HUES48 (cell line): Measurements from ENCODE around the gene NCOA1.
"Not testable (repeated sequence)": the region's sequence is repeated elsewhere in the genome, so short reads cannot be mapped to it uniquely, and the experiment has no call there.

ENCODE experiments used
- H3K27ac ChIP-seq: one replicate; pipeline ENCODE4 v1.7.0; 2013; ENCODE audit warnings: low read depth, low read length, inconsistent platforms
- H3K27me3 ChIP-seq: 2 replicates; pipeline ENCODE4 v1.6.1; 2013; ENCODE audit warnings: mild to moderate bottlenecking, low read length; ENCODE audit not compliant: control insufficient read depth, insufficient read depth
- H3K36me3 ChIP-seq: 2 replicates; pipeline ENCODE4 v1.6.1; 2013; ENCODE audit warnings: low read length; ENCODE audit not compliant: control insufficient read depth, insufficient read depth
- H3K4me1 ChIP-seq: 2 replicates; pipeline ENCODE4 v1.6.1; 2013; ENCODE audit warnings: mild to moderate bottlenecking, low read length; ENCODE audit not compliant: control insufficient read depth, insufficient read depth
- H3K4me3 ChIP-seq: 2 replicates; pipeline ENCODE4 v1.5.1; 2013; ENCODE audit warnings: mild to moderate bottlenecking, low read depth, low read length
- H3K9ac ChIP-seq: 2 replicates; pipeline ENCODE4 v1.6.1; 2013; ENCODE audit warnings: mild to moderate bottlenecking, low read depth, low read length, moderate library complexity
- H3K9me3 ChIP-seq: 2 replicates; pipeline ENCODE4 v1.6.1; 2013; ENCODE audit warnings: low read length; ENCODE audit not compliant: control insufficient read depth, insufficient read depth

The NCOA1 gene

DNA sequence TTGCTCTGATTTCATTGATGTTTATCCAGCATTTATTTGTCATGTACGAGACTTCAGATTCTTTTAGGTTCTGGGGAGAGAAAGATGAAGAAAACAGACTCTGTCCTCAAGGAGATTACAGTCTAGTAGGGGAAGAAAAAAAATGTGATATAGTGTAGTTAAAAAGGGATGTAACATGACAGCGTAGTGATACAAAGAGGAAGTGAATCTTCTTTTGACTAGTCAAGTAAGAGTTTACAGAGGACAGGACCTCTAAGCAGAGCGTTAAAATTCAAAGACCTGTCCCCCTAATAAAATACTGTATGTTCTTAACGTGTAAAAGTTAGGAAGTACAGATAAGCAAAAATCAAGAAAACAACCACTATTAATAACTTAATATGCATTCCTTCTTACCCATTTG is 47.7 kb downstream of the NCOA1 start:
- H3K27me3 ChIP-seq = no peaks in the 10 kb centered on the region
- H3K4me3 ChIP-seq = no peak overlapping the region
- H3K9me3 ChIP-seq = no peaks in the 10 kb centered on the region
- no peak overlapping the region for H3K27ac ChIP-seq
- H3K4me1 ChIP-seq = no peaks in the 10 kb centered on the region
- H3K36me3 ChIP-seq = no peaks in the 10 kb centered on the region
- no peak overlapping the region for H3K9ac ChIP-seq

DNA sequence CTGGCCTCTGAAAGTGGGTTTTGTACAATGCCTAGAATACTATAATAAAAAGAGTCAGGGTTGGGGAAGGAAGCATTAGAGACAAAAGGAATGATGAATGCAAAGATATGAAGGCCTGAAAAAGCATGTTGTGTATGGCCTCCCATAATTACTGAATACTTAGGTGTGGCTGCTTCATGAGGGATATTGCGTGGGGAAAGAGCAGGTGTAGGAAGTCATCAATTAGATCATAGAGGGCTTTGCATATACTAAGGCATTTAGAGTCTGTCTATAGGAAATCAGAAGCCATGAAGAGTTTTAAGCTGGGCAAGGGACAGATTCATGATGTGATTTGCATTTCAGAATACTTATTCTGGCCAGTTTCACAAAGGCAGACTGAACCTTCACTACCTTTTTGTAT is 48.2 kb downstream of the NCOA1 start:
- H3K4me3 ChIP-seq = no peak overlapping the region
- no peaks in the 10 kb centered on the region for H3K4me1 ChIP-seq
- no peak overlapping the region for H3K9ac ChIP-seq
- no peak overlapping the region for H3K27ac ChIP-seq
- no peaks in the 10 kb centered on the region for H3K27me3 ChIP-seq
- H3K9me3 ChIP-seq = no peaks in the 10 kb centered on the region; the same call in 1 of the 2 replicates
- H3K36me3 ChIP-seq = no peaks in the 10 kb centered on the region

DNA sequence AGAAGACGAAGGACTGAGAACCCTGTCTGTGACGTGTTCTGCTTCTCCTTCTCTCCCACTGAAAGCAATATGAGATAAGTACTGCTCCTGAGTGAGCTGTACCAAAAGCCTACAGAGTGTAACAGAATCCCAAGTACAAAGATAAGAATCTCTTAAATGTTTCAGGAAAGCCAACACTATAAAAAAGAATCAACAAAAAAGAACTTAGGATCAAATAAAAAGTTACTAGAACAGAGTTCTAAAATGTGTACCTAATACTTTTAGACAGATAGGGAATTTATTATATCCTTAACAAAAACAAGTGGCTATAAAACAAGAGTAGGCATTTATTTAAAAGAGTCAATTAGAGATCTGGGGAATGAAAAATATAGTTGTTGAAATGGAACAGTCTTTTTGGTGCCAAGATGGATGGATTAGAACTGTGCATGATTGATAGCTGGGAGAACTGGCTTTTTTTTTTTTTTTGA is 49.0 kb downstream of the NCOA1 start:
- no peak overlapping the region for H3K27ac ChIP-seq
- no peaks in the 10 kb centered on the region; the same call in 1 of the 2 replicates for H3K9me3 ChIP-seq
- H3K36me3 ChIP-seq = no peaks in the 10 kb centered on the region

DNA sequence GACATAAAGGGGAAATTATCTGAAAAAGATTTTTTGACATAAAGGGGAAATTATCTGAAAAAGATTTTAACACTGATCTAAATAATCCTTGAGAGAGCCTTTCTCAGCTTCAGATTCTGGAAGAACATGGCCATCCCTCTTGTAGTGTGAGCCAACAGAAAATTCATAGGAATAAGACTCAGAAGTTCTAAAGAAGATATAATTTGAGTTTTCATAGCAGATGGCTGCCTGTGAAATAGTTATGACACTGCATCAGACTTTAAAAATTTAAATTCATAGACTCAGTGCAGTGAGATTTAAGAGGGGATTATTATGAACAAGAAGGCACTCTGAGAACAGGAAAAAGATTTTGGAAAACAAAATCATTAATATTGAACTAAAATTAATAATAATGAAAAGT is 50.6 kb downstream of the NCOA1 start:
- Histone ChIP-seq H3K9ac (no peak overlapping the region), H3K4me3 (no peak overlapping the region), H3K9me3 (no peaks in the 10 kb centered on the region; the same call in 1 of the 2 replicates), H3K27me3 (no peaks in the 10 kb centered on the region), H3K4me1 (no peaks in the 10 kb centered on the region), H3K36me3 (no peaks in the 10 kb centered on the region), H3K27ac (no peak overlapping the region)

More for the DNA sequence above, 49.0 kb downstream of the NCOA1 start:
- Histone ChIP-seq H3K4me3 (no peak overlapping the region), H3K9ac (no peak overlapping the region), H3K4me1 (no peaks in the 10 kb centered on the region), H3K27me3 (no peaks in the 10 kb centered on the region)

DNA sequence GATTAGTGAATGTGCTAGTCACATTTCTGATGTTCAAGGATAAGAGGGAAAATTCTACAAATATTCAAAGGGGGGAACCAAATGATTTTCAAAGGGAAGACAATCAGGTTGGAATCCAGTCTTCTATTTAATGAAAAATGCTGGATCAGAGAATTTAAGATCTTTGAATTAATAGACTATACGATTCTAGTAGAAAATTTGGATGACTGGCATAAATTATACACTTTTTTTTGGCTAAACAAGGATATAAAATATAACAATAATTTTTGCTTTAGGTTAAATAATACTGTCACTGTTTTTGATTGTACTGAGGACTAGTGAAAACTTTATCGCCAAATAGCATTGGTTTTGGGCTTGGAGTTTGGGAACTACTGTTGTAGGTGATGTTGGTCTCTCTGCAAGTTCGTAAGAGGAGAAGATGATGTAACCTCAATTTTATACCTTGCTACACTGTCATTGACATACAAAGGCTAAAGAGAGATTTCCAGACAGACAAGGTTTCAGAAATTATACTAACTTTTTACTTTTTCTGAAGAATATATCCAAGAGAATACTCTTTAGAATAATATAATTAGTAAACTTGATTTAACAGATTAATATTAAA is 51.3 kb downstream of the NCOA1 start:
- no peak overlapping the region for H3K9ac ChIP-seq
- no peaks in the 10 kb centered on the region for H3K27me3 ChIP-seq
- H3K4me3 ChIP-seq = no peak overlapping the region
- no peaks in the 10 kb centered on the region for H3K4me1 ChIP-seq
- H3K9me3 ChIP-seq = no peaks in the 10 kb centered on the region; the same call in 1 of the 2 replicates
- no peaks in the 10 kb centered on the region for H3K36me3 ChIP-seq
- H3K27ac ChIP-seq = no peak overlapping the region

DNA sequence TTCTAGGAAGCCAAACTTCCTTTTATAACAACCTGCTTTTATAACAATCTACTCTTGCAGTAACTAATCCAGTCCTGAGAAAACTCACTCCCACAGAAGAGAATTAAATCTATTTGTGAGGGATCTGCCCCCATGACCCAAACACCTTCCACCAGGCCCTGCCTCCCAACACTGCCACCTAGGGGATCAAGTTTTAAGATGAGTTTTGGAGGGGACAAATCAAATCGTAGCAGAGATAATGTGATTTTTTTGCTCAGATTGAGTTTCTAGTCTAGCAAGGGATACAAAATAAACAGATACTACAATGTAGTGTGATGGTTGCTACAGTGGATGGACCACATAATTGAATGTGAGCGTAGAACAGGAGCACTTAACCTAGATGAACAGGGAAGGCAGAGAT is 52.2 kb downstream of the NCOA1 start:
- no peaks in the 10 kb centered on the region for H3K27me3 ChIP-seq
- H3K4me1 ChIP-seq = no peaks in the 10 kb centered on the region
- H3K9me3 ChIP-seq = no peaks in the 10 kb centered on the region; the same call in 1 of the 2 replicates
- no peak overlapping the region for H3K4me3 ChIP-seq
- H3K9ac ChIP-seq = no peak overlapping the region
- no peaks in the 10 kb centered on the region for H3K36me3 ChIP-seq
- no peak overlapping the region for H3K27ac ChIP-seq

DNA sequence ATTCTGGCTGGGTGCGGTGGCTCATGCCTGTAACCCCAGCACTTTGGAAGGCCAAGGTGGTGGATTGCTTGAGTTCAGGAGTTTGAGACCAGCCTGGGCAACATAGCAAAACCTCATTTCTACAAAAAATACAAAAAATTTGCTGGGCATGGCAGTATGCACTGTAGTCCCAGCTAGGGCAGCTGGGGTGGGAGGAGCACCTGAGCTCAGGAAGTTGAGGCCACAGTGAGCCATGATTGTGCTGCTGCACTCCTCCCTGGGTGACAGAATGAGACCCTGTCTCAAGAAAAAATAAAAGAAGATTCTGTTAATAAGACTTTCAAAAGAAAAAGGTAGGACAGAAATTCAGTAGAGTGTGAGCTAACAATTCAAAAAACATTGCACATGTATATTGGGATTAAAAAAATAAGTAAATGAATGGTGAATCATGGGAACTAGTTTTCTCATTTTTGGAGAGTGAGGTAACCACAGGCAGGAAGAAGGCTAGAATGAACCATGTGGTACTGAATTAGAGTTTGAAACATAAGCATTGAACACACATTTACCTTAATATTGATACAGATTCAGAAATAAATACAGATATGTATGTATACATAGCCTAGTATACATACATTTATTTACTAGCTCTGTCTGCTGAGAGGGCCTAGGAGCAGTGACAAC is 53.5 kb downstream of the NCOA1 start:
- Histone ChIP-seq H3K27ac (no peak overlapping the region), H3K4me1 (no peaks in the 10 kb centered on the region), H3K9me3 (peaks cover 3% of the 10 kb centered on the region), H3K36me3 (no peaks in the 10 kb centered on the region), H3K9ac (no peak overlapping the region), H3K27me3 (no peaks in the 10 kb centered on the region), H3K4me3 (no peak overlapping the region)

DNA sequence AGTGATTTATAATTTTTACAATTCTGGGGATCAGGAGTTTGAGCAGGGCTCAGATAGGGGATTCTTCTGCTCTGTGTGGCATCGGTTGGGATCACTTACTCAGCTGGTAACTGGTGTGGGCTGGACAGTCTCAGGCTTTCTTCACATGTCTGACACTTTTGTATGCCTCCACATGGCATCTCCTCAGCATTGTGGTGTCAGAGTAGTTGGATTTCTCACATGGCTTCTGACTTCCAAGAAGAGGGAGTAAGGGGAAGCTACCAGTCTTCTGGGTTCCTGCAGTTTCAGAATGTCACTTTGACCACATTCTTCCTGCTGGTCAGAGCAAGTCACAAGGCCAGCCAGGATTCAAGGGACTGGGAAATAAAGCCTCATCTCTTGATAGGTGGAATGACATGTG is 55.6 kb downstream of the NCOA1 start:
- H3K36me3 ChIP-seq = no peaks in the 10 kb centered on the region
- no peaks in the 10 kb centered on the region for H3K27me3 ChIP-seq
- peaks cover 3% of the 10 kb centered on the region for H3K9me3 ChIP-seq
- H3K9ac ChIP-seq = no peak overlapping the region
- no peaks in the 10 kb centered on the region for H3K4me1 ChIP-seq
- no peak overlapping the region for H3K4me3 ChIP-seq
- H3K27ac ChIP-seq = no peak overlapping the region

DNA sequence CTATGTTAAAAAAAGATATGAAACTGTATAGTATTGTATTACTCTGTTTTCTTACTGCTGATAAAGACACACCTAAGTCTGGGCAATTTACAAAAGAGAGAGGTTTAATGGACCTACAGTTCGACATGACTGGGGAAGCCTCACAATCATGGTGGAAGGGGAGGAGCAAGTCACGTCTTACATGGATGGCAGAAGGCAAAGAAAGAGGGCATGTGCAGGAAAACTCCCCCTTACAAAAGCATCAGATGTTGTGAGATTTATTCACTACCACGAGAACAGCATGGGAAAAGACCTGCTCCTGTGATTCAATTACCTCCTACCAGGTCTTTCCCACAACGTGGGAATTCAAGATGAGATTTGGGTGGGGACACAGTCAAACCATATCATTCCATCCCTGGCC is 57.0 kb downstream of the NCOA1 start:
- Histone ChIP-seq H3K9me3 (peaks cover 3% of the 10 kb centered on the region), H3K27ac (no peak overlapping the region), H3K4me3 (no peak overlapping the region), H3K4me1 (no peaks in the 10 kb centered on the region), H3K9ac (no peak overlapping the region), H3K27me3 (no peaks in the 10 kb centered on the region), H3K36me3 (no peaks in the 10 kb centered on the region)

DNA sequence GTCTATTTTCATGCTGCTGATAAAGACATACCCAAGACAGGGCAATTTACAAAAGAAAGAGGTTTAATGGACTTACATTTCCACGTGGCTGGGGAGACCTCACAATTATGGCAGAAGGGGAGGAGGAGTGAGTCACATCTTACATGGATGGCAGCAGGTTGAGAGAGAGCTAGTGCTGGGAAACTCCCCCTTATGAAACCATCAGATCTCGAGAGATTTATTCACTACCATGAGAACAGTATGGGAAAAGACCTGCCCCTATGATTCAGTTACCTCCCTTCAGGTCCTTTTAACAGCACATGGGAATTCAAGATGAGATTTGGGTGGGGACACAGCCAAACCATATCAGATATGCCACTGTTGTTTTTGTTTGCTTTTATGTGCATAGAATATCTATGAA is 59.2 kb downstream of the NCOA1 start:
- H3K36me3 ChIP-seq, H3K9me3 ChIP-seq, H3K4me3 ChIP-seq, H3K4me1 ChIP-seq, H3K27ac ChIP-seq, H3K9ac ChIP-seq, H3K27me3 ChIP-seq: not testable (repeated sequence)

DNA sequence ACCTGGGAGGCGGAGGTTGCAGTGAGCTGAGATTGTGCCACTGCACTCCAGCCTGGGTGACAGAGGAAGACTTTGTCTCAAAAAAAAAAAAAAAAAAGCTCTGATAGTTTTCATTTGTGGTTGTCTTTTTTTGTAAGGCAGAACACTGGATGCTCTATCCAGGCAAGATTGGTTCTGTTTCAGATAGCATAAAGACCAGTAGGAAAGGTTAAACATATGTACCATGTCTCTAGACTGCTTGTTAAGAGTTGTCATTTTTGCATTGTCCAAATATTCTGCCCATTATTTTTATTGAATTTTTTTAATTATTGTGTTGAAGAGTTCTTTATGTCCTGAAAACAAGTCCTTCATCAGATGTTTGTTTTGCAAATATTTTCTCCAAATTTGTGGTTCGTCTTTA is 60.0 kb downstream of the NCOA1 start:
- H3K36me3 ChIP-seq = no peaks in the 10 kb centered on the region
- H3K27ac ChIP-seq = no peak overlapping the region
- H3K9me3 ChIP-seq = peaks cover 3% of the 10 kb centered on the region

More for the DNA sequence above, 60.0 kb downstream of the NCOA1 start:
- Histone ChIP-seq H3K4me1 (no peaks in the 10 kb centered on the region), H3K27me3 (no peaks in the 10 kb centered on the region), H3K4me3 (no peak overlapping the region), H3K9ac (no peak overlapping the region)
